HG03354 (cell line): ENCODE measurements around the gene TRAPPC11.

Experiments used
- ATAC-seq: cut with Tn5 transposase; IDR thresholded peaks from one replicate; pipeline ENCODE4 v1.9.1; 2021; ENCODE audit warnings: mild to moderate bottlenecking; ENCODE audit not compliant: unreplicated experiment, poor library complexity, severe bottlenecking

TRAPPC11 gene

GRCh38 chr4:183636503-183636902, 22.6 kb upstream of the TRAPPC11 start:
- no peak for ATAC-seq

- ATAC-seq = no peak
Observed at GRCh38 chr4:183636923-183637322, 22.2 kb upstream of the TRAPPC11 start.

DNA sequence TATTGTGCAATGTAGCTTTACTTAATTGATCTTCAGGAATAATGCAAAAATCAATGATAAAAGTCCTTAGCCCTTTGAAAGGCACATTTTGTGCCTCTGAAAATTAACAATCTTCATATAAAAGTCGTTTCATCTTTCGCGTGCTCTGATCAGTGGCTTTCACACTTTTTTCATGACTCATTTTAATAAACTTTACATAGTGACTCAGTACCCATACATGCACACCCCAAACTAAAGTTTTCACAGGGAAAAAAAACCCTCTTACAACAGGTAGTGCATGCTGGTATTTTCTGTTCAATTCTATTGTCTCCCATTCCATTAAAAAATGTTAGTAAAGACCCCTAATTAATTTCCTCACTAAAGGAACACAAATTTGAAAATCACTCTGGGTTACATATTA, 21.6 kb upstream of the TRAPPC11 start:
- ATAC-seq = no peak

GRCh38 chr4:183638436-183638835, 20.7 kb upstream of the TRAPPC11 start:
- ATAC-seq = no peak

GRCh38 chr4:183639291-183639690, 19.8 kb upstream of the TRAPPC11 start:
- ATAC-seq = no peak

DNA sequence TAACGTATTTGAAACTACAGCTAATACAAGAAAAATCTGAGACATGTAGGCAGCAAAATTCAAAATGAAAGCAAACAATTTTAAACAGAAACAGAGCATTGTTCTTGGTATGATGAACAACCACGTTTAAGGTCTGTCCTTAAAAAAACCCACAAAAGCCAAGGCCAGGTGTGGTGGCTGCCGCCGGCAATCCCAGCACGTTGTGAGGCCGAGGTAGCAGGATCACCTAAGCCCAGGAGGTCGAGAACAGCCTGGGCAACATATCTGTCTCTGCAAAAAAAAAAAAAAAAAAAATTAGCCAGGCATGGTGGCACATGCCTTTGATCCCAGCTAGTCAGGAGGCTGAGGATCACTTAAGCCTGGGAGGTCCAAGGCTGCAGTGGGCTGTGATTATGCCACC, 13.8 kb upstream of the TRAPPC11 start:
- no peak for ATAC-seq

GRCh38 chr4:183657564-183657963, 1.5 kb upstream of the TRAPPC11 start:
- no peak for ATAC-seq

DNA sequence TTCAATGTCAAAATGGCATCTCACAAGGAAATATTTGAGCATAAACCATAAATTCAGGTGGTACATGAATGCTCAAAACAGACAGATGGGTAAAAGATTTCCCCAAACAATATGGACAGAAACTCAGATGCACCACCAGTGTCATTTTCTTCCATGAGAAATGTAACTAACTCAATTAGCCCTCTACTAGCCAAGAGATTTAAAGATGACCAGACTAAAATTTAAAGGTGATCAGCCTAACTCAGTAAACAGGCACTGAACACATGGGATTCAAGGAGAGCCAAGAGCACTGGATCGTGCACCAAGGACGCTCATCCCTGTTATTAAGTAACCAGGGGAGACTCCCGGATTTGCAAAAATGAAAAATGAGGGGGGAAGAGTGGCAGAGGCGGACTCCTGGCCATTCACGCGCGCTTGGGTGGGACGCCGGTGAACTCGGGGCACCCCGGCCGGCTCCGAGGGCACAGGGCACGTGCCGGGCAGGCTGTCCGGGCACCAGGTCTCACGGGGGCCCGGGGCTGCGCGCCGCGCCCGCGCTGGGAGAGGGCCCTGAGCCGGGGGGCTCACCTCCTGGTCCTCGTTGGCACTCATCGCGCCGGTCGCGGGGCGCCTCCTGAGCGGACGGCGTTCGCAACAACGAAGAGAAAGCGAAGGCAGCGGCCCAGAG, 598 bp upstream of the TRAPPC11 start:
- ATAC-seq = peak; percentile 39

DNA sequence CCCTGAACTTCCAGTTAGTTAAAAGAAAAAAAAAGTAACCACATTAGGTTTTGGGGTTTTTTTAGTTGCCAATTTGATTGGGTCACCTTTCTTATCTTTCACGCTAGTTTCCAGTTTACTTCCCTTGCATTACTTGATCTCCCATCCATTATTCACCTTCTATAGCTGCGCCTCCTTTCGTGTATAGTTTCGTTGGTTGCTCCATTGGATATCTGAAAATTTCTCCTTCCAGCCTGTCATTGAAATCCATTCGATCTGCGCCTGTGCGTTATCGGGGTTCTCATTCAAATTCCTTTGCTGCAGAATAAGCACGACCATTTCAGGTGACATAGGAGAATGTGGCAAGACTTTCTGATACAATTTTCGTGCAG, 764 bp downstream of the TRAPPC11 start:
- ATAC-seq = no peak

DNA sequence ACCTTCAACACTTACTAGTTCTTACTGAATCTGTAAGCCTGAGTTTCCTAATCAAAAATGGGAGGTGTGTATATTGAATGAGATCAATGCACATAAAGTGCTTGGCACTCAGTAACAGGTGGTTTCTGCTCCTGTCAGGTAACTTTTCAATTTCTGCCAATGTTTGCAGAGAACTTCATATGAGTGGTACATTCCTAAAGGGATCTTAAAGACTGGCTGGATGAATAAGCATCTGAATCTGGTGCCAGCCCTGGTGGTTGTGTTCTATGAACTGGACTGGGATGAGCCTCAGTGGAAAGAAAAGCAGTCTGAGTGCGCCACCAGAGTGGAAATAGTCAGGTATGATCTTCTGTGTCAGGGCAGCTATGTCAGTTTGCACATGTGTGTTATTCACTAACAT, 7.0 kb downstream of the TRAPPC11 start:
- ATAC-seq = no peak

- no peak for ATAC-seq
Observed at GRCh38 chr4:183670251-183670650, 11.2 kb downstream of the TRAPPC11 start.

DNA sequence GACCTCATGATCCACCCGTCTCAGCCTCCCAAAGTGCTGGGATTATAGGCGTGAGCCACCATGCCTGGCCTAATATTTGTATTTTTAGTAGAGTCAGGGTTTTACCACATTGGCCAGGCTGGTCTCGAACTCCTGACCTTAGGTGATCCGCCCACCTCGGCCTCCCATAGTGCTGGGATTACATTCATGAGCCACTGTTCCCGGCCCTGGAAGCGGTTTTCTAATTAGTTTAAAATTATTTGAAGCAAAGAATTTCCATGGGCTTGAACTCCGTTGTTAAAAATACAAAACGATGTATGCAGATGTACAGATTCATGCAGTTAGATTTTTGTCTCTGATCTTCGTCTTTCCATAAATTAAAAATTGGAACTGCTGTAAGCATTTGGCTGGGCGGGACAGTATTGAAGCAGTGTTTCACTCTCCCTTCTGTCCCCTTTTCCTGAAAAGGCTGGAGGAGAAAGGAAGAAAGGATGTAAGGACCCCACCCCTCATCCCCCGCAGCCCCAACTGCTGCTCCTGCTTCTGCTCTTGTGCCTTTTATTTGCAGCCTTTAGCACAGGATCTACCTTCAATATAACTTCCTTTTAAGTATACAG, 12.0 kb downstream of the TRAPPC11 start:
- no peak for ATAC-seq

- no peak for ATAC-seq
Observed at GRCh38 chr4:183674153-183674552, 15.1 kb downstream of the TRAPPC11 start.

DNA sequence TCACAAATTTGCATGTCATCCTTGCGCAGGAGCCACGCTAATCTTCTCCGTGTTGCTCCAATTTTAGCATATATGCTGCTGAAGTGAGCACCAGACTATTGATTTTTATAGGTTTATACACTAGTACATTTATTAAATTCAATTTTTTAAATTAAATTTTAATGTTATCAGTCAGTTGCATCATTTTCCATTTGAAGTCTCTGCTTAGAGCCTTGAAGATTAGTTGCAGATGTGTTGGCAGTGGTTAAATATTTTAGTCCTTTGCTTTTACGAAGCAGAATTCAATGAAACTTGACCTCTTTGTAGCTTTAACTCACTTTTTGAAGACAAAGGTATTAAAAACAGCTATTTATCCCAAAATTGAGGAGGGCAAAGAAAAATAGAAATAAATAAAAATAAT, 16.5 kb downstream of the TRAPPC11 start:
- ATAC-seq = no peak

DNA sequence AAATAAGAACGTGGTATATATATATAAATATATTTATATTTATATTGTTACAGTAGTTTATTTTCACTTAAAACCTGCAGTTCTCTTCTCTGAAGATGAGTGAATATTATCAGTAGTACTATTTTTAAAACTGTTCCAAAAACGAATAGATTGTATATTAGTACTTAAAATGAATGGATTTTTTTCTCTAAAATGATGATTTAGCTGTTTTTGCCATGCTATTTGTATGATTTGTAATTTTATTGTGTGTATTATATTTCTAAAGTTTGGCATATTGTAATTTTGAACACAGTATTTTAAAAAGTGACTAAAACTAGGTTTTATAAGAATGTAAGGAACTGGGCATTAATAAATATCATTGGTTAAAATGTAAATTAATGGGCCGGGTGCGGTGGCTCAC, 22.0 kb downstream of the TRAPPC11 start:
- no peak for ATAC-seq

DNA sequence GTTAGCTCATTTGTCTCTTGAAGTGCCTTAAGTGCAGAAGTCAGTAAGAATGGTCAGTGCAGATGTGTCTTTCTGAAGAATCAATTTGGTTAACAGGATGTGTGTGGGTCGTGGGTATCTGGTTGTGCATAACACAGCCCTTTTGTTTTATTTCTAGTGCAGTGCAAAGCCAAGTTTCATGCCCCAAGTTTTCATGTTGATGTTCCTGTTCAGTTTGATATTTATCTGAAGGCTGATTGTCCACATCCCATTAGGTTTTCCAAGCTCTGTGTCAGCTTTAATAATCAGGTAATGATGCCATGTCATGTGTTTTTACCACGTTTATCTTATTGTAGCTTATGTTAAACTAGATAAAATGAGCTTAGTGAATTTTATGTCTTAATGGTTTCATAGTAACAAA, 27.4 kb downstream of the TRAPPC11 start:
- ATAC-seq = no peak

GRCh38 chr4:183688216-183688615, 29.1 kb downstream of the TRAPPC11 start:
- no peak for ATAC-seq

DNA sequence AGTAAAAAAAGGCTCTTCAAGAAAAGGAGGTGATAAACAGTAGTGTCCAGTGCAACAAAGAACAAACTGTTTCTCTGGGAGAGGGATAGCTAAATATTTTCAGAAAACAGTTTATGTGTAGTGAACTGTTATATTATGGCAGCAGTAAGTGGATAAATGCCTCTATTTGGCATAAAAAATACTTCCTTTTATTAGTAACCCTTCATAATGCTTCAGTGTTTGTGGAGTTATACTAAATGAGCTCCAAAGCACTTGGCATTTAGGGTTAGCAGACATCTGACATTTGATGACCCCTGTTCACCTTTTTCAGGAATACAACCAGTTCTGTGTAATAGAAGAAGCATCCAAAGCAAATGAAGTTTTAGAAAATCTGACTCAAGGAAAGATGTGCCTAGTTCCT, 31.9 kb downstream of the TRAPPC11 start:
- ATAC-seq = no peak

DNA sequence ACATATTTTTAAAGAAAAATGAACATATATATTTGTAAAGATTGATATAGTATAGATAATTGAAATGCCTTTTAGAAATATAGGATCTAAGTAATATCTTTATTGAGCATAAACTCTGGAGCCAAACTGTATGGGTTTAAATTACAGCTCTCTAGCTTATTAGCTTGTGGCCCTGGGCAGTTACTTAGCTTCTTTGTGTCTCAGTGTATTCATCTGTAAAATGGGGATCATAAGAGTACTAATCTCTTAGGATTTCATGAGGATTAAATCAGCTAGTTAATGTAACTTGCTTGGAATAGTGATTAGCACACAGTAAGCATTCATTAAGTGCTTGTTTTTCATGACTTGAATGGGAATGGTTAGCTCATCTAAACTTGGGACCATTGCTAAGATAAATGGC, 32.8 kb downstream of the TRAPPC11 start:
- no peak for ATAC-seq

DNA sequence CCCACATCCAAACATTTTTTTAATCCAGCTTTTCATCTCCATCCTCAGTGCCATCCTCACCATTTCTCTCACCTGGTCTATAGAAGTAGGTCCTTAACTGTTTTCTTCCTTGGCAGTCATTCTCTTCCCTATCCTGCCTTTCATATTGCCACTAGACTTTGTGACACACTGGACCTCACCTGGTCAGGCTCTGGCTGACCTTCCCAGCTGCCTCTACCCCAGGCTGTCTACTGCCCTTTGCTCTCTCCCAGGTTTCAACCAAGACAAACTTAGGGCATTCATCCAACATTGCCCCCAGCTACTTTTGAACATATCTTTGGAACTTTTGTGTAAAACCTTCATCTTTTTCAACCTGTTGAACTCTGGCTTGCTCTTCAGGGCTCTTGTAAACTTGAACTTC, 39.8 kb downstream of the TRAPPC11 start:
- ATAC-seq = no peak

GRCh38 chr4:183700407-183700806, 41.3 kb downstream of the TRAPPC11 start:
- no peak for ATAC-seq

DNA sequence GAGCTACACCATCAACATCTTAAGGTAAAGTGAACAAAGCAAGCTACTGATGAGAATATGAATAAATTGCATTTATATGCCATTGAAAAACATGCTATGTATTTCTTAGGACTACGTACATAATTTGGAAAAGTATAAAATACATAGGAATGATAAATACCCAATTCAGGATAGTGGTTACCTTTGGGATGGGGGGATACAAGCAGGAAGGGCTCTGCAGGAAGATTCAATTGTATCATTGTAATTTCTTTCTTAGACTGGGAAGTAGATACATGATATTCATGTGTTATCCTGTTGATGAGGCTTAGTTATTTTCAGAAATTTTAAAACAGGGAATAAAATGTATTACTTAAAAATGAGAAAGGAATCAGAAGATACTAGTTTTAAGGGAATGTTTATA, 43.4 kb downstream of the TRAPPC11 start:
- no peak for ATAC-seq
